ENCODE measurements around the gene BDKRB1. TPM values are rescaled to one million over a fixed set of nuclear protein-coding genes. Genes with fewer than 3 reads are reported as not detected.

Gene BDKRB1
- total and polyA plus RNA-seq, 2 donors (not counting 1 experiment from before 2014, with no cell fraction given) = 5.4 to 22.5 TPM

GRCh38 chr14:96213871-96214465, 42.0 kb upstream of the BDKRB1 start:
- Histone ChIP-seq H3K27ac (ENCODE audit: insufficient read depth, low read length) (no peak overlapping the region), H3K4me3 (replicated peaks in 1 of 4; ENCODE audit: control extremely low read depth in 1 of 4, insufficient read depth in 1 of 4, low read depth in 3 of 4, low read length in 4 of 4) (no peak overlapping the region), H3K4me2 (ENCODE audit: extremely low read depth, insufficient read depth, low read length) (no peak overlapping the region)

DNA sequence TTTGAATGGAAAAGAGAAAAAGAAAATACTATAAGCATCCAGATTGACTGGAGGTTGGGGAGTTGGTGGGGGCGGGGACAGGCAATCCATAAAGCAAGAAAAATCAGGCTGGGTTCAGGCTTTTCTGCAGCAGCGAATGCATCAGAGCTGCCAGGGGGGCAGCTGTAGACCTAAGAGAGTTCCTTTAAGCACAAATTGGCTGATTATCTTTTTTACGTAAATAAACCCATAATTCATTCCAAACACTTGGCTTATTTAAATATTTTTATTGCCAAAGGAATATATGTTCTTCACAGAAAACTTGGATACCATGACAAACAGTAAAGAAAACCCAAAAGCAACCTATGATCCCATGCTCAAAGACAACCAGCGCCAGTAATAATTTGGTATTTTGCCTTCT, 41.2 kb upstream of the BDKRB1 start:
- no peaks in the 10 kb centered on the region for H3K4me1 ChIP-seq (ENCODE audit: control insufficient read depth, extremely low read depth, insufficient read depth, low read length)
- no peaks in the 10 kb centered on the region for H3K79me2 ChIP-seq (ENCODE audit: control insufficient read depth, insufficient read depth, low read length)
- no peak overlapping the region for H3K9ac ChIP-seq (ENCODE audit: insufficient read depth, low read length)
- no peaks in the 10 kb centered on the region for H4K20me1 ChIP-seq (ENCODE audit: control insufficient read depth, extremely low read depth, insufficient read depth, low read length)
- H2AFZ ChIP-seq (ENCODE audit: low read length) = no peak overlapping the region
- no peaks in the 10 kb centered on the region for H3K27me3 ChIP-seq (ENCODE audit: control insufficient read depth, insufficient read depth, low read length)
- TF ChIP-seq EZH2 (IDR thresholded peaks at IDR 0.05; ENCODE audit: low read length, missing control alignments) = no peak
- TF ChIP-seq, protein P1, sequence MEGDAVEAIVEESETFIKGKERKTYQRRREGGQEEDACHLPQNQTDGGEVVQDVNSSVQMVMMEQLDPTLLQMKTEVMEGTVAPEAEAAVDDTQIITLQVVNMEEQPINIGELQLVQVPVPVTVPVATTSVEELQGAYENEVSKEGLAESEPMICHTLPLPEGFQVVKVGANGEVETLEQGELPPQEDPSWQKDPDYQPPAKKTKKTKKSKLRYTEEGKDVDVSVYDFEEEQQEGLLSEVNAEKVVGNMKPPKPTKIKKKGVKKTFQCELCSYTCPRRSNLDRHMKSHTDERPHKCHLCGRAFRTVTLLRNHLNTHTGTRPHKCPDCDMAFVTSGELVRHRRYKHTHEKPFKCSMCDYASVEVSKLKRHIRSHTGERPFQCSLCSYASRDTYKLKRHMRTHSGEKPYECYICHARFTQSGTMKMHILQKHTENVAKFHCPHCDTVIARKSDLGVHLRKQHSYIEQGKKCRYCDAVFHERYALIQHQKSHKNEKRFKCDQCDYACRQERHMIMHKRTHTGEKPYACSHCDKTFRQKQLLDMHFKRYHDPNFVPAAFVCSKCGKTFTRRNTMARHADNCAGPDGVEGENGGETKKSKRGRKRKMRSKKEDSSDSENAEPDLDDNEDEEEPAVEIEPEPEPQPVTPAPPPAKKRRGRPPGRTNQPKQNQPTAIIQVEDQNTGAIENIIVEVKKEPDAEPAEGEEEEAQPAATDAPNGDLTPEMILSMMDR (conservative IDR thresholded peaks at IDR 0.05 in 1 of 2, IDR thresholded peaks at IDR 0.05 in 1 of 2; ENCODE audit: low read depth in 1 of 2, low read length in 2 of 2) = no peak
- H3K27ac ChIP-seq (ENCODE audit: insufficient read depth, low read length) = no peak overlapping the region
- no peaks in the 10 kb centered on the region for H3K9me3 ChIP-seq (ENCODE audit: control insufficient read depth, insufficient read depth, low read depth, low read length)
- no peak overlapping the region for H3K4me3 ChIP-seq (replicated peaks in 1 of 4; ENCODE audit: control extremely low read depth in 1 of 4, insufficient read depth in 1 of 4, low read depth in 3 of 4, low read length in 4 of 4)
- no peak for DNase-seq (ENCODE audit: low read depth in 2 of 2)
- H3K4me2 ChIP-seq (ENCODE audit: extremely low read depth, insufficient read depth, low read length) = no peak overlapping the region
- no peaks in the 10 kb centered on the region for H3K36me3 ChIP-seq (ENCODE audit: control insufficient read depth, insufficient read depth, low read length)

More at GRCh38 chr14:96213871-96214465, 42.0 kb upstream of the BDKRB1 start:
- Histone ChIP-seq H3K79me2 (ENCODE audit: control insufficient read depth, insufficient read depth, low read length) (no peaks in the 10 kb centered on the region), H4K20me1 (ENCODE audit: control insufficient read depth, extremely low read depth, insufficient read depth, low read length) (no peaks in the 10 kb centered on the region), H2AFZ (ENCODE audit: low read length) (no peak overlapping the region), H3K9me3 (ENCODE audit: control insufficient read depth, insufficient read depth, low read depth, low read length) (no peaks in the 10 kb centered on the region), H3K9ac (ENCODE audit: insufficient read depth, low read length) (no peak overlapping the region), H3K36me3 (ENCODE audit: control insufficient read depth, insufficient read depth, low read length) (no peaks in the 10 kb centered on the region), H3K27me3 (ENCODE audit: control insufficient read depth, insufficient read depth, low read length) (no peaks in the 10 kb centered on the region), H3K4me1 (ENCODE audit: control insufficient read depth, extremely low read depth, insufficient read depth, low read length) (no peaks in the 10 kb centered on the region)
- TF ChIP-seq, protein P1 (conservative IDR thresholded peaks at IDR 0.05 in 1 of 2, IDR thresholded peaks at IDR 0.05 in 1 of 2; ENCODE audit: low read depth in 1 of 2, low read length in 2 of 2) = no peak
- no peak for TF ChIP-seq EZH2 (IDR thresholded peaks at IDR 0.05; ENCODE audit: low read length, missing control alignments)
- no peak for DNase-seq (ENCODE audit: low read depth in 2 of 2)

DNA sequence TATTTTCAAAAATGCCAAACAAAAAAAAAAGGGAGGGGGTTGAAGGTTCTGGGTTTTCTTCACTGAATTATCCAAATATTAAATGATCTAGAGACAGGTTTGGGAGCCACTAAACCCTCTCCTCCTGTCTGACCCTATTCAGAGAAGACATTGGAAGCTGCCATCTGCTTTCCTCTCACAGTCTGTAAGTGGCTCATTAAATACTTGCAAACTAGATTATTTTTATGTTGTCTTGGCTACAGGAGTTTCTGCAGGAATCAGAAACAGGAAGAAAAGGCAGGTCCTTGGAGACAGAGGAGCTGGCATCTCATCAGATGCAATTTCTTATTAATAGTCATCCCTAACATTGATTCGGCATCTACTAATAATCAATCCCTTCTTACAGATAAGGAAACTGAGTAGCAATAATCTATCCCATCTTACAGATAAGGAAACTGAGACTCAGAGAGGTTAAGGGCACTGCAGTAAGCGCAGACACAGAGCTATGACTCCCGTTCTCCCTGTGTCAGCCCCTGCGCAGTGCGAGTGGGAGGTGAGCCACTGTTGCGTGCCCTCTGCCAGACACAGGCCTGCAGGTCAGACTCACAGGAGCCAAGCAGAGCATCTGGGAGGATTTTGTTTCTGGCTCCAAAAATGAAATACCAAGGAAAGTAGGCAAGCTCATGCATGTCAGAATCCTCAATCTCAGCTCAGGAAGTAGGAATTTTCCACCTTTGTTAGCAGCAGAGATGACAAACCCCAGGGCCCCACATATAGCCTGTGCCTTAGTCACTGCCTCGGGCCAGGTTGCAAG, 40.4 kb upstream of the BDKRB1 start:
- no peak overlapping the region for H3K27ac ChIP-seq (ENCODE audit: insufficient read depth, low read length)
- no peak overlapping the region for H3K9ac ChIP-seq (ENCODE audit: insufficient read depth, low read length)
- H3K79me2 ChIP-seq (ENCODE audit: control insufficient read depth, insufficient read depth, low read length) = no peaks in the 10 kb centered on the region
- H3K4me3 ChIP-seq (replicated peaks in 1 of 4; ENCODE audit: control extremely low read depth in 1 of 4, insufficient read depth in 1 of 4, low read depth in 3 of 4, low read length in 4 of 4) = no peak overlapping the region
- H3K4me2 ChIP-seq (ENCODE audit: extremely low read depth, insufficient read depth, low read length) = no peak overlapping the region
- H3K4me1 ChIP-seq (ENCODE audit: control insufficient read depth, extremely low read depth, insufficient read depth, low read length) = no peaks in the 10 kb centered on the region
- no peaks in the 10 kb centered on the region for H4K20me1 ChIP-seq (ENCODE audit: control insufficient read depth, extremely low read depth, insufficient read depth, low read length)
- TF ChIP-seq, protein P1 (conservative IDR thresholded peaks at IDR 0.05 in 1 of 2, IDR thresholded peaks at IDR 0.05 in 1 of 2; ENCODE audit: low read depth in 1 of 2, low read length in 2 of 2) = no peak
- H3K36me3 ChIP-seq (ENCODE audit: control insufficient read depth, insufficient read depth, low read length) = no peaks in the 10 kb centered on the region
- no peaks in the 10 kb centered on the region for H3K27me3 ChIP-seq (ENCODE audit: control insufficient read depth, insufficient read depth, low read length)
- DNase-seq (ENCODE audit: low read depth in 2 of 2) = no peak
- H2AFZ ChIP-seq (ENCODE audit: low read length) = no peak overlapping the region
- H3K9me3 ChIP-seq (ENCODE audit: control insufficient read depth, insufficient read depth, low read depth, low read length) = no peaks in the 10 kb centered on the region

Data from fibroblast of lung (primary cell).